Measurements from ENCODE around the gene SEMA4G.

The SEMA4G gene

GRCh38 chr10:100969187-100970075 is at the start of gene SEMA4G:
Gene SEMA4G, plus strand, starts transcription at chr10:100969504. Its CDS starts 3,409 bp downstream, at chr10:100972913.
- DNase-seq (ENCODE audit: low read depth in 2 of 2) = no peak

GRCh38 chr10:100923580-100923979 is 45.7 kb upstream of the SEMA4G start:
- no peak for DNase-seq (ENCODE audit: low read depth in 2 of 2)

- no peak for DNase-seq (ENCODE audit: low read depth in 2 of 2)
Measured at GRCh38 chr10:100927266-100927665, 42.0 kb upstream of the SEMA4G start.

- no peak for DNase-seq (ENCODE audit: low read depth in 2 of 2)
Measured at GRCh38 chr10:100928039-100928438, 41.3 kb upstream of the SEMA4G start.

- no peak for DNase-seq (ENCODE audit: low read depth in 2 of 2)
Measured at GRCh38 chr10:100930368-100930767, 38.9 kb upstream of the SEMA4G start.

GRCh38 chr10:100934084-100934659 is 35.1 kb upstream of the SEMA4G start:
- DNase-seq (ENCODE audit: low read depth in 2 of 2) = no peak

- DNase-seq (ENCODE audit: low read depth in 2 of 2) = peak; percentile 23 to 38
Measured at GRCh38 chr10:100939763-100940344, 29.4 kb upstream of the SEMA4G start.

- no peak for DNase-seq (ENCODE audit: low read depth in 2 of 2)
Measured at GRCh38 chr10:100942229-100942628, 27.1 kb upstream of the SEMA4G start.

GRCh38 chr10:100943508-100943907 is 25.8 kb upstream of the SEMA4G start:
- DNase-seq (ENCODE audit: low read depth in 2 of 2) = no peak

- DNase-seq (ENCODE audit: low read depth in 2 of 2) = no peak
Measured at GRCh38 chr10:100945754-100946153, 23.6 kb upstream of the SEMA4G start.

GRCh38 chr10:100948916-100949315 is 20.4 kb upstream of the SEMA4G start:
- no peak for DNase-seq (ENCODE audit: low read depth in 2 of 2)

- no peak for DNase-seq (ENCODE audit: low read depth in 2 of 2)
Measured at GRCh38 chr10:100960251-100960650, 9.1 kb upstream of the SEMA4G start.

- no peak for DNase-seq (ENCODE audit: low read depth in 2 of 2)
Measured at GRCh38 chr10:100962351-100963080, 6.8 kb upstream of the SEMA4G start.

- DNase-seq (ENCODE audit: low read depth in 2 of 2) = no peak
Measured at GRCh38 chr10:100963826-100964225, 5.5 kb upstream of the SEMA4G start.

- DNase-seq (ENCODE audit: low read depth in 2 of 2) = no peak
Measured at GRCh38 chr10:100965820-100966219, 3.5 kb upstream of the SEMA4G start.

GRCh38 chr10:100966887-100967286 is 2.4 kb upstream of the SEMA4G start:
- no peak for DNase-seq (ENCODE audit: low read depth in 2 of 2)

GRCh38 chr10:100967332-100967731 is 2.0 kb upstream of the SEMA4G start:
- DNase-seq (ENCODE audit: low read depth in 2 of 2) = no peak

GRCh38 chr10:100968062-100968736 is 1.1 kb upstream of the SEMA4G start:
- no peak for DNase-seq (ENCODE audit: low read depth in 2 of 2)

GRCh38 chr10:100968863-100969186 is 479 bp upstream of the SEMA4G start:
- no peak for DNase-seq (ENCODE audit: low read depth in 2 of 2)

GRCh38 chr10:100970076-100970913 is 991 bp downstream of the SEMA4G start:
- DNase-seq (ENCODE audit: low read depth in 2 of 2) = no peak

Measured in fibroblast of skin of left quadriceps (primary cell).